SIG-M5 treated with dmso at 0.1 percent for 504 hours (cell line): ENCODE measurements around the gene USP7.

ENCODE experiments used
- DNase-seq: peaks from one replicate; lab custom pipeline; 2025; ENCODE audit not compliant: unreplicated experiment; lab: John Stamatoyannopoulos, UW

Gene USP7

DNA sequence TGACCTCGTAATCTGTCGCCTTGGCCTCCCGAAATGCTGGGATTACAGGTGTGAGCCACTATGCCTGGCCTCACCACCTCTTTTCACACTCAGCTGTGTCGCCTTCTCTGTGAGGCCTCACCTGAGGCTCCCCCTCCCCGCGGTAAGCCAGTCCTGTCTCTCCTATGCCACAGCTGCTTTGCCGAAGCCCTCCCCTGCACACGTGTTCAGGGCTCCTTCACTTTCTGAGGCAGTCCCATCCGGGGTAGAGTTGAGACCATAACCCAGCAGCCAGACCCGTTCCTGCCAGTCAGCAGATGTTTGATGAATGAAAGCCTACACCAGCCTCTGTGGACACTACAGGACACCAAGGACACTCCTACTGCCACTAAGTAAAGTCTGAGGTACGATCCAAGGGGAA, 10.6 kb downstream of the USP7 start:
- DNase-seq: no peak

DNA sequence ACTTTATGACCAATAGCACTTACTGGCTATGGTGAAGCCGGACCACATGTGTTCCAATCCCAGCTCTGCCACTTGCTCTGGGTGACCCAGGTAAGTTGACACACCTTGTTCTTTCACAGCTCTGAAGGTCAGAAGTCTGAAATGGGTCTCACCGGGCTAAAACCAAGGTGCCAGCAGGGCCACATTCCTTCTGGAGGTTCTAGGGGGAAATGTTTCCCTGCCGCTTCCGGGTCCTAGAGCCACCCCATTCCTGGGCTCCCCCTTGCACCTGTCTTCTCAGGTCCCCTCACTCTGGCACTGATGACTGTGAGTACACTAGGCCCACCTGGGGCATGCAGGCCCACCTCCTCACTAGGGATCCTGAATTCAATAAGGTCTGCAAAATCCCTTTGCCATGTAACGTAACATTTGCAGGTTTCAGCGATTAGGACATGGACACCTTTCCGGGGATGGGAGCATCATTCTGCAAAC, 11.4 kb downstream of the USP7 start:
- no peak for DNase-seq

DNA sequence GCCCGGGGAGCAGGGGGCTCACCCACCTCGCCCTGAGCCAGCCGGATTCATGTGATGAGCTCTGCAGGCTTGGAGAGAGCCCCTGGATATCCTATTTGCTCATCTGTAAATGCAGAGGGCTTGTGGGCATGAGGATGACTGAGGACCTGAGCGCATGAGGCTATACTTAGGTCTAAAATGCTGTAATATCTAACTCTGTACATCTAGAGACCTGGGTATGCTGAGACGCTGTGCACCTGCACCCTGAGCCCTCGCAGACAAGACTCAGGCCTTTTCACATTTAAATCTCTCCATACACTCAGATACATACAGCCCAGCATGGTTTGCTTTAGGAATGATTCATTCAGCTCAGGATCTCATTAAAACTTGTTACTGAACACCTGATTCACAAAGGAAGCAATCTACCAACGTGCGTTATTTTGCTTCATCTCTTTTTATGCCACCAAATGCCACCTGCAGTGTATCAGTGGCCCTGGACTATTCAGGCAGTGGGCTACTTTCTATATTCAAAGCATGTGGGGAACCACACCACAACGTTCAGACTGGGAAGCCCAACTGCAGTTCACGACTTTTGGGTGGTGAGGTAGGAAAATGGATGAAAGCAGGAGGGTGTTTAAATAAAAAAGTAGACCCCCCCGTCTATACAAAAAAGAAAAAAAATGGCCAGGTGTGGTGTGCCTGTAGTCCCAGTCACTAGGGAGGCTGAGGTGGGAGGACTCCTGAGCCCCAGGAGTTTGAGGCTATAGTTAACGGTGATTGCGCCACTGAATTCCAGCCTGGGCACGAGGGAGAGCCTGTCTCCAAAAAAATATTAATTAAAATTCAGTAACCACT, 12.0 kb downstream of the USP7 start:
- no peak for DNase-seq

DNA sequence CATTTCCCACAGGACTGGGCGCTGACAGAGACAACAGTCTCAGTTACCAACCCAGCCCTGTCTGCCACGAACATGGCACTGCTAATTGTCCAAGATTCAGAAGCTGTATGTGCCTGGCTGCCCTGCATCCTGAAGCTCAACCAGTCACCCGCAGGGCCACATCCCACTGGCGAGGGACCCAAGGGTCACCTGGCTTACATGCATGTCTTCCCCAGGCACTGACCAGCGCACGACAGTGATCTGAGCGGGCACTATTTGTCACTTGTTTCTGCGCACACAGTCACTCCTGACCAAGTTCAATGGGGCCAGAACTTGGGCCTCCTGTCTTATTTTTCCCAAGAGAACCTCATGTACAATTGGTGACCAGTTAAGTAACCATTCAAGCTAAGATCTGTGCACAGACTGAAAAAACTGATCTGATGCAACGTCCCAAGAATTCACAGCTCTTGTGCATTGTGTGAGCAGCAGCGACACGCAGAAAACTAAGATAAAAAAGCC, 13.1 kb downstream of the USP7 start:
- DNase-seq: no peak

DNA sequence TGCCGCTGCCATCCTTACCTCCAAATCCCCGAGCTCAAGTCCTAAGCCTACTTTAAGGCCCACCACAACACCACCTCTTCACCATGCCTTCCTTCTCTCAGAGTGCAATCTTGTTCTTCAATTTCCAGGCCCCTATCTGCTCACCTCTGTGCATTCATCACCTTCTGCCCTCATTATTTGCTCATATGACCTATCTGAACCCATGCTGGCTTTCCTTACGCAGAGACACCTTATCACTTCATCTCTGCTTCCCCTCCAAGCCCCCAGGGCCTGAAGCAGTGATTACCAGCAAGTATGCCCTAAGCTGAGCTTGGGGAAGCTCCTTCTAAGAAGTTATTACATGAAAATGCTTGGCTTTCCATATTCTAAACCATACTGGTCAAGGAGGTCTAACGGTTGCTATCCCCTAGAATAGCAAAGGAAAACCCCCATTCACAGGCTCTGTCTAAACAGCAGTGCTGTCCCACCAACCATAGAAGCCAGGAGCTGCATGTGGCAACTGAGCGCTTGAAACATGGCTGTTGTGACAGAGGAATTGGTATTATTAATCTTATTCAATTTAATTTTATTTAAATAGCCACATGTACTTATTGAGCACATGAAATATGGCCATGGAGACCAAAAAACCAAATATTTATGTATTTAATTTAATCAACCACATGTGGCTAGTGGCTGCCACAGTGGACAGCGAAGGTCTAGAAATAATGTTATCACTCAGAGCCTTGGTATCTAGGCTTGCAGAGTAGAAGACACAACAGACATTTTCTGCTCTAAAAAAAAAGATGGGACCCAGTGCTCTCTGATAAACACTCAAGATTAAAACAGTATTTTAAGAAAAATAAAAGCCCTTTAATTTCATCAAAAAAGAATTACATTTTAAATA, 13.9 kb downstream of the USP7 start:
- no peak for DNase-seq

DNA sequence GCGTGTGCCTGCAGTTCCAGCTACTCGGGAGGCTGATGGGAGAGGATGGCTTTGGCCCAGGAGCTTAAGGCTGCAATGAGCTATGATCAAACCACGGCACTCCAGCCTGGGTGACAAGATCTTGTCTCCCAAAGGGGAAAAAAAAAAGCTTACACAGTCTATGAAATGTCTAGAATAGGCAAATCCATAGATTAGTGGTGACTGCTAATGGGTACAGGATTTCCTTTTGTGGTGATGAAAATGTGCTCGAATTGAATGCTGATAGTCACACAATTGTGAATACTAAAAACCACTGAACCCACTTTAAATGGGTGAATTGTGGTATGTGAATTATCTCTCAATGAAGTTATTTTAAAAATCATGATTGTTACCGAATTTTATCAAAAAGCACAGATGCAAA, 14.9 kb downstream of the USP7 start:
- DNase-seq: no peak

DNA sequence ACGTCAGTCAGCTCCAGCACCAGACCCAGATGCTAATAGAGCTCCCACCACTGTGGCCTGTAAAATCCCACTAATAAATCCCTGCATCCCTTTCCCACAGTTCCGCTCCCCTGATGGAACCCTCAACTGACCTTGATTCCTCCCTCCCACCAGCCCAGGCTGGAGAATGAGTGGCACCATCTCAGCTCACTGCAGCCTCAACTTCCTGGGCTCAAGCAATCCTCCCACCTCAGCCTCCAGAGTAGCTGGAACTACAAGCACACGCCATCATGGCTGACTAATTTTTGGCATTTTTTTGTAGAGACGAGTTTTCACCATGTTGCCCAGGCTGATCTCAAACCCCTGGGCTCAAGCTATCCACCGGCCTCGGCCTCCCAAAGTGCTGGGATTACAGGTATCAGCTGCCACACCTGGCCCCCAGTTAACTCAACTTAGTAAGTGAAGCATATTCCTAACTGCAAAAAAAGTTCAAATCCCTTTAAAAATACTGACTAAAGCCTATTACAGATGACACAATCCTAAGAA, 15.6 kb downstream of the USP7 start:
- no peak for DNase-seq

DNA sequence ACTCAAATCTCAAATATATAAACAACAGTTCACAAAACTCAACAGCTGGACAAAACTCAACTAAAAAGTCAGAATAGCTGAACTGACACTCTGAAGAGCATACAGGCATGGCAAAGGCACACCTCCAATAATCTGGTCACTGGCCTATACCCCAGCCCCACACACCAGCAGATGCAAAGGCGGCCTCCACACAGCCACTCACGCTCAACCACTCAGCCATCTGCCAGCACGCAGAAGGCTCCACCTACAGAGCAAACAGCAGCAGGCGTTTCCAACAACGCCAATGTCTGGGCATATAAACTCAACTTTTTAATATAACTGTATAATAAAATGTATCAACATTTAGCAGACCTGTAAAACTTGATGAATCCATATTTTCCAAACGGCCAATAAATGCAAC, 17.2 kb downstream of the USP7 start:
- DNase-seq: no peak

DNA sequence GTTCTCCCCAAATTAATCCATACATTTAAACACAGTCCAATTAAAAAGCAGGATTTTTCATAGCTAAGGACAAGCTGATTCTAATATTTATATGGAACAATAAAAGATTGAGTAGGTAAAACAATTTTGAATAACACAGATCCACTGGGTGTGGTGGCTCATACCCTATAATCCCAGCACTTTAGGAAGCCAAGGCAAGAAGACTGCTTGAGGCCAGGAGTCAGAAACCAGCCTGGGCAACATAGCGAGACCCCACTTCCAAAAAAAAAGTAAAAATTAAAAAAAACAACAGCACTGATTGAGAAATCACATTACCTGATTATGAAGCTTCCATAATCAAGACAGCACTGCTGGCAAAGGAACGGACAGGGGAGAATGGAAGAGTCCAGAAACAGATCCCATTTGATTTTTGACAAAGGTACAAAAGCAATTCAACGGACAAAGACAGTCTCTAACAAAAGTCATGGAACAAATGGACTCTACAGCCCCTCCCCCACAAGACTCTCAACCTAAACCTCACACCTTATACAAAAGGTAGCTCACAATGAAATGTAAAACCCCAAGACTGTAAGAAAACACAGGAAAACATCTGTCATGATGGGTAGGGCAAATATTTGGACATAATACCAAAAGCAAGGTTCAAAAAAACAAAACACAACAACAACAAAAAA, 17.9 kb downstream of the USP7 start:
- no peak for DNase-seq

DNA sequence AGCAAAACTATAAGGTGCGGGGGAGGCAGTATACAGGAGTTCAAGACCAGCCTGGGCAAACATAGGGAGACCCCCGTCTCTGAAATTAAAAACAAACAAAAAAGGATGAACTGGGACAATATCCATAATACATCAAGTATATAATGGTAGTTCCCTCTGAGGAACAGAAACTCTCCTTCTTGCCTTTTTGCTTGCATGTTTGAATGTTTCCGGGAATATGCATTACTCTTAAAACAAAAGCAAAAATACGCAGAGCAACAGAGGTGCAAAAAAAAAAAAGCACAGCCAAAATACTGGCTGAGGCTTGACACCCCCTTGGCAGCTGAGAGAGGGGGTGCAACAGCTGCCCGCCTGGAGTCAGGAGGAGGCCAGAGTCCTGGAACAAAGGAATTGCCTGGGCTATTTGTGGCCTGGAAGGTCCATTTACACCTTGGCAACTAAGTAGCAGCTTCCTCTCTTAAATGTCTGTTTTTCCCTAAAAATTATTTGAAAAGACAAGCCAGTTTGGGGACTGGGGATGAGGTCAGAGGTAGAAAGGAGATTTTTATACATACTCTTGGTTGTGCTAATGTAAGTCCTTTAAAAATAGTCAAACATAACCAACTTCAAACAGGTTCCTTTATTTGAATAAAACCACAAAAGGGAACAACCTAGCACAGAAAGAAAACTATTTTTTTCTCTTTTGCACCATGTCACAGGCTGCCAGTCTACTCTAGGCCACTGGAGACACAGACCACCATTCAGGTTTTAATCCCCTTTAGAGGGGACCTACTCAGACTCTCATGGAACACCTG, 19.5 kb downstream of the USP7 start:
- peak; percentile 57 for DNase-seq

DNA sequence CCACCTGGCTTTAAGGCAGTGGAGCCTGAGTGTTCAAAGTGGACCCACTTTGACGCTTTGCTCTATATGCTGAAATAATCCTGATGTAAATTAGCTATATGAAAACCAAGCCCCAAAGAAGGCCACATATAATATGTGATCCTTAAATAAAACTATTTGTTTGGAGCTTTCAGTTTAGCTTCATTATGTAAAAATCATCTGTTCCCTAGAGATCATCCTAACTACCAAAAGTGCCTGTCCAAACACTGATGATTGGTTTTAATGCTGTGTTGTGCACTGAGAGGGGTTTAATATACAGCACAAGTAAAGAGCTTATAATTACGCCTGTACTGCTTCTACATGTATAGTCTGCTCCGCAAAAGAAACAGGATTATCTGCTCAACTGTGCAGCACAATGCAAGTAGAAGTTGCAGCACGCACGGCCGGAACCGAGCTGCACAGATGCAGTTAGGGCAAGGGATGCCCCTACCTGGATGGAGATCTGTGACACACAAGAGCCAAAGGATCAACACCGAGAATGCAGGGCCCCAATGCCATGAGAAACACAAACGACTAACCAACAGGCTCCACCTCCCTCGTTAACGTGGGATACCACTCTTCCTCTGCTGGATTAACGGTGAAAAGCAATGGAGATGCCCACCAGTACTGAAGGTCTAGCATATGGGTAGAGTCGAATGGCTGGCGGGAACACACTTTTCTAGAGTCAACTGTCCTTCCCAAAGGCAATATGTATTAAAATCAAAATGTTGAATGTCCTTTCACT, 20.5 kb downstream of the USP7 start:
- DNase-seq: no peak

DNA sequence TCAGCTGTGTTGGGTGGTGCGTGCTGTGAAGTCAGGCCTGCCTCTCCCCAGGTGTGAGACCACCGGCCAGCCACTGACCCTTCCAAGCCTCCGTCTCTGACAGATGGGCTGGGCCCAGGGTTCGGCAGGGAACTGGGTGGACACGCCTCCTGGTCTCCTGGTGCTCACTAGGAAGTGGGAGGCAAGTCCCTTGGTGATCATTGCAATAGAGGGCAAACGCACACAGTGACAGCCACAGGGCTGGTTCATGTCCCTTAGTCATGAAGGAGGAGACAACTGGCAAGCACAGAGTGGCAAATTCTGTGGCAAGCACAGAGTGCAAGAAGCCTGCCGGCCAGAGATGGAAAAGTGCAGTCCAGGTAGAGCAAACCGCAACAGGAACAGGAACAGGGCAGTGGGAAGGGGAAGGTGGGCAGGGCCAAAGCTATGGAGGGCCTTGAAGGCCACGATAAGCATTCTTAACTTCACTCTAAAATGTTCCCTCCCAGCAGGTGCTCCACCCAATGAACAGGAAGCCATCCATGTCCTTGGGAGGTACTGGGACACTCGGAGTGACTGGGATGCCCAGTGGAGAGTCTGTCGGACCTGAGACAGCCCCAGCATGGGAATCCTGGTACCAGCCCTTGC, 21.9 kb downstream of the USP7 start:
- peak; percentile 32 for DNase-seq

DNA sequence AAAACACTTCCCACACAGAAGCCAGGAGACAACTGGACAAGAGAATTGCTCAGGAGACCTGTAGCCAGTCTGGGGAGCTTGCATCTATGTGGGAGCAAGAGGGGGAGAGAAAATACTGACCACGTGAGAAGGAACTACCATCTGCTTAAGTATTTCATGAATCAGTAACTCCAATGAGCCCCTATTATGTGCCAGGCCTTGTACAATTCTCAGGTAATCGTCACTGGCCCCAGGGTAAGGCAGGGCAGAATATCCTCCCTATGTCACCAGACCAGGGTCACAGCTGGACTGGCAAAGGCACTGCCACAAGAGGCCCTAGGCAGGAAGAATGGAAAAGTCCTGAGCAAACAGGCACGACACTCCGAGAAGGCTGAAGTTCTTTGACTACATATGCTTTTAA, 25.9 kb downstream of the USP7 start:
- DNase-seq: no peak

DNA sequence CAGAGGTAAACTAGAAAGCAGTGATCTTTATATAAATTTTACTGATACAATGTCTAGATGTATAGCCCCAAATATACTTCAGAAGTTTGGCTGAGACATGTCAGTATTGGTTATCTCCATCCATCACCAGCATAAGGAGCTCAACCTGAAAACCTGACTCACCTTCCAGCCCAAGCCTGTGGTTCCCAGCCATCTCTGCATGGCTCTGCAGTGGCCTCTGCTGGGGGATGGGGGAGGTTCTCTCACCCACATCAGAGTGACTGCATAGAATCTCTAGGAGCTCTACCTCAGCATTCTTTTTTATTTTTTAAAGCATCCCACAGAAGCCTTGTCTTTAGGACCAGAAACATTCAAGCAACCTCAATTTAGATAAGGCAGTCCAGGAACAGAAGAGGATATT, 27.3 kb downstream of the USP7 start:
- peak; percentile 27 for DNase-seq

DNA sequence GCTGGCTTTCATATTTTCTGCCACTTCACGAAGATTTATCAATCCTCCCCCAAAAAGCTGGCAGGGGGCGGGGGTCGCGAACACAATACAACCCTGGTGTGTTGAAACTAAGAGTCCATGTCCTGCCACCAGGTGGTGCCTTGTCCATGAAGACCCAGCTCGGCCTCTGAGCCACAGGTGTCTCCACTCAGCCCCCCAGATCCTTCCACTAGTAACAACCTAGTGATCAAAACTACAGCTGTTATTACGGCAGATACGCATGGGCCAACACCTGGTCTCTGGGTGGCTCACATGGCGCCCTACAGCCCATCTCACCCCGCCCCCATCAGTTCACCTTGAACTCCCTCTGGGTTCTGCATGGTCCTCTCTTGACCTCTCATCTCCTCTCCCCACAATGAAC, 27.7 kb downstream of the USP7 start:
- no peak for DNase-seq

DNA sequence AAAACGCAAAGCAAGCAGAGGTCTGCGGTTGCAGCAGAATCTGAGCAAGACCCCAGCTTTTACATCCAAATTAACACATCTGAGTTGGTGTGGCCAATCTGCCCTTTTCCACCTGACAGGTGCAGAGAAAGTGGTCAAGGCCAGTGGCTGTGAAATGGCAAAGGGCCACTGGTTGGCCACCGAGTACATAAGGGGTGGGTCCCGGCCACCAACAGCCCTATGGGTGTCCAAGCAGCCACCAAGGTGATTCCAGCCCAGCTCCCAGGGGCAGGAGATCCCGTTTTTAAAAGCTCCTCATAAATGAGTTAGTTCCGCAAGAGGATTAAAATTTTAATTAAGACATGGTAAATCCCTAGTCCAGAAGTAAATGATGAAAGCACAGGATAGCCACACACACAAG, 29.1 kb downstream of the USP7 start:
- DNase-seq: no peak

DNA sequence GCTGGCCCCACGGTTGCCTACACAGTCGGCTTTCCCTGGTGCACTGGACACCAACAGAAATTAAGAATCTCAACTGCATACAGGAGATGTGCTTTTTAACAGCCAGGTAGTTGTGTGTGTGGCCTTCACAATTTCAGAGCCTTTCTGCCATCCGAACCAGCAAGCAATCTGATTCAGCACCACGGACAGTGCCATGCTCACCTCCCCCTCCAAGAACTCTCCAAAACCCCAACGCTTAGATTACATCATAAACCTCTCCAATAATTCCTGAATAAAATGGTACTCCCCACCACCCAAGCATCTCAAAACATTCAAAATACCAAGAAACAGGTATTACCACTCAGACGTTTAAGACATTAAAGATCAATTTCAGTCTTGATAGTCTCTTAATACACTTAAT, 31.8 kb downstream of the USP7 start:
- DNase-seq: peak; percentile 33

DNA sequence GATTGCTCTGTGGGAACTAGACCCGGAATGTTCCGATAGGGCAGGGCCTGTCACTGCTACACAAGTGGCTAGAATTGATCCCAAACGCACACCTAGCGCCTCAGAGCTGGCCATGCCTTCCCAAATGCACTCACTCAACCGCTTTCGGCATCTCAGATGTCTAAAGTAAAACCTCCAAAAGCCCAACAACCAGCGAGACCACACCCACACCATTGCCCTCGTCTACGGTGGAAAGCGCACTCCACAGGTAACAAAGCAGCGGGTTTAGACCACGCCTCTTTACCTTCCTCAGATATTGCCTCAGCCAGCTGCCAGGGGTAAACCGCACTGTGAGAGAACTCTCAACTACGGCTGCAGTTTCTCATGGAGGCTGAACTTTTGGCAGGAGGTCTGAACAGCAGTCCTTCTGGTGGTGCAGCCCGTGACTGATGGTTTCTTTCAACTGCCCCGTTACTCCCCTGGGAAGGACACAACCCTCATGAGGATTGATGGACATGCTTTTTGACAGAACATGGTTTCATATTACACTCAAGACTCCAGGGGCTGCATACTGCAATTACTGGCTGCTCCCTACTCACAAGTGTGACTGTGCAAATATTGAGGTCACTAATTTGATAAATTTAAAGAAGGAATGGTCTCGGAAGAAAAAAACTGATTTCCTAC, 34.5 kb downstream of the USP7 start:
- no peak for DNase-seq
